Panc1 (cell line): ENCODE data around the gene STK17B. TPM values are rescaled to one million over a fixed set of nuclear protein-coding genes. Genes with fewer than 3 reads are reported as not detected.

Experiments
- ATAC-seq: fragments of 200-7000 bp; cut with Tn5 transposase; 2 replicates; pipeline ENCODE4 v1.9.1; 2020; ENCODE audit warnings: mild to moderate bottlenecking, moderate library complexity
- BruUV-seq: library from RNA; stranded (reverse); fragments of 400-500 nt; replicated peaks from 2 replicates; lab custom pipeline; 2021; lab: Mats Ljungman, UMichigan
- CTCF ChIA-PET: fragments of 300-600 bp; sonication (Branson Sonifier 250); formaldehyde crosslinking; loops from one replicate; lab custom pipeline; 2022; ENCODE audit warnings: antibody characterized with exemption; lab: Charles Lee
- POLR2A ChIA-PET: fragments of 300-600 bp; sonication (Branson Sonifier 250); formaldehyde crosslinking; loops from one replicate; lab custom pipeline; 2022; ENCODE audit warnings: antibody characterized with exemption; lab: Charles Lee
- DNase-seq: peaks from one replicate; pipeline ENCODE4 v3.0.0-alpha.2; 2010; ENCODE audit warnings: low read depth, low spot score
- H3K27ac ChIP-seq: 2 replicates; pipeline ENCODE4 v1.5.1; 2011; ENCODE audit warnings: mild to moderate bottlenecking, low read length, inconsistent platforms
- H3K27me3 ChIP-seq: fragments of 200-500 bp; sonication (Bioruptor generic); 2 replicates; pipeline ENCODE4 v1.6.0; 2014; ENCODE audit warnings: low read length, inconsistent platforms; ENCODE audit not compliant: control insufficient read depth, insufficient read depth
- H3K36me3 ChIP-seq: fragments of 200-500 bp; sonication (Bioruptor generic); 2 replicates; pipeline ENCODE4 v1.5.1; 2014; ENCODE audit warnings: inconsistent platforms, mild to moderate bottlenecking, low read length, moderate library complexity; ENCODE audit not compliant: control insufficient read depth, insufficient read depth
- H3K4me1 ChIP-seq: 2 replicates; pipeline ENCODE4 v1.5.1; 2011; ENCODE audit warnings: inconsistent platforms, mild to moderate bottlenecking, low read length, moderate library complexity; ENCODE audit not compliant: control insufficient read depth, insufficient read depth
- H3K4me3 ChIP-seq, 2 experiments: 2 replicates each; pipeline ENCODE4 v1.5.1; 2011 to 2012; ENCODE audit warnings: low read depth in 2 of 2, low read length in 2 of 2, mild to moderate bottlenecking in 2 of 2, inconsistent platforms in 1 of 2, moderate library complexity in 1 of 2
- H3K9me3 ChIP-seq: fragments of 200-500 bp; sonication (Bioruptor generic); 2 replicates; pipeline ENCODE4 v1.5.1; 2014; ENCODE audit warnings: low read depth, mild to moderate bottlenecking, inconsistent platforms, low read length, moderate library complexity; ENCODE audit not compliant: control insufficient read depth, insufficient read depth
- CTCF ChIP-seq: fragments of 450-650 bp; IDR thresholded peaks from 2 replicates; pipeline ENCODE4 v1.5.1; 2017; ENCODE audit warnings: mild to moderate bottlenecking
- POLR2AphosphoS5 ChIP-seq: IDR thresholded peaks from 2 replicates; pipeline ENCODE4 v1.6.1; 2012; ENCODE audit warnings: mild to moderate bottlenecking, low read depth, low read length, moderate library complexity
- REST ChIP-seq, 2 experiments: IDR thresholded peaks; 2 replicates each; pipeline ENCODE4 v1.6.1; 2011 to 2012; ENCODE audit warnings: low read depth in 2 of 2, control low read depth in 1 of 2, low read length in 1 of 2, mild to moderate bottlenecking in 1 of 2, moderate library complexity in 1 of 2; ENCODE audit not compliant: insufficient read depth in 1 of 2
- SIN3A ChIP-seq: IDR thresholded peaks from 2 replicates; pipeline ENCODE4 v1.6.1; 2012; ENCODE audit warnings: low read depth, mild to moderate bottlenecking, low read length, moderate library complexity, borderline replicate concordance; ENCODE audit not compliant: insufficient read depth
- TCF7L2 ChIP-seq: IDR thresholded peaks from 2 replicates; pipeline ENCODE4 v1.6.1; 2011; ENCODE audit warnings: mild to moderate bottlenecking, low read depth, low read length, inconsistent platforms
- in situ Hi-C: cut with HindIII; loops from 2 replicates; pipeline ENCODE4 v1.10.0; 2016; ENCODE audit warnings: low sequenced_read_pairs, low pct_unique_long_range_greater_than_20kb
- intact Hi-C: fragments of 100-400 bp; cut with micrococcal nuclease; formaldehyde crosslinking; loops from one replicate; pipeline ENCODE4 v1.10.0; 2022; ENCODE audit not compliant: unreplicated experiment
- total RNA-seq: library from RNA; stranded (reverse); gene quantifications from one replicate; pipeline ENCODE4 v1.2.1, GENCODE V29; 2021; ENCODE audit not compliant: unreplicated experiment

STK17B gene
- total RNA-seq, 1 experiment from 2014 or later = 19.3 TPM

- ChIA-PET CTCF (no interaction called here), POLR2A (interaction anchor here (0.6 kb wide), 1 partner anchor 777 kb away, joined by 4 read pairs; no protein-coding TSS in a partner anchor)
- Histone ChIP-seq H3K27ac (no peak overlapping the region), H3K27me3 (no peaks in the 10 kb centered on the region), H3K9me3 (no peaks in the 10 kb centered on the region), H3K36me3 (no peaks in the 10 kb centered on the region), H3K4me1 (no peaks in the 10 kb centered on the region), H3K4me3 (no peak overlapping the region)
- in situ Hi-C loops (no loop called here), intact Hi-C loops (no loop called here)
- no TSS peak for BruUV-seq
- DNase-seq (no peak), ATAC-seq (no peak)
- TF ChIP-seq TCF7L2 (no peak), SIN3A (no peak), POLR2AphosphoS5 (no peak), REST (IDR thresholded peaks at IDR 0.05; ENCODE audit: insufficient read depth in 1 of 2, low read depth in 2 of 2, low read length in 1 of 2) (no peak), CTCF (no peak)
These were observed 11.2 kb upstream of the STK17B start for GRCh38 chr2:196182439-196183171.

- no peaks in the 10 kb centered on the region for H3K27me3 ChIP-seq
- H3K27ac ChIP-seq = no peak overlapping the region
- BruUV-seq = no TSS peak
- no peak overlapping the region for H3K4me3 ChIP-seq
- ATAC-seq = no peak
- ChIA-PET POLR2A (interaction anchor here (0.6 kb wide), 1 partner anchor 115 kb away, joined by 7 read pairs; no protein-coding TSS in a partner anchor), CTCF (no interaction called here)
- H3K4me1 ChIP-seq = no peaks in the 10 kb centered on the region
- in situ Hi-C loops = no loop called here
- TF ChIP-seq SIN3A (no peak), REST (IDR thresholded peaks at IDR 0.05; ENCODE audit: insufficient read depth in 1 of 2, low read depth in 2 of 2, low read length in 1 of 2) (no peak), TCF7L2 (no peak), POLR2AphosphoS5 (no peak), CTCF (no peak)
- no peaks in the 10 kb centered on the region for H3K9me3 ChIP-seq
- no peak for DNase-seq
- no peaks in the 10 kb centered on the region for H3K36me3 ChIP-seq
- intact Hi-C loops = no loop called here
These were observed 10.1 kb upstream of the STK17B start for GRCh38 chr2:196181484-196181883.
